Erythroblast (primary cell): Measurements from ENCODE around the gene CLDN18.

Experiments
- GATA1 ChIP-seq: IDR thresholded peaks from 2 replicates; pipeline ENCODE4 v1.6.1; 2011; ENCODE audit warnings: low read depth, mild to moderate bottlenecking, control low read depth, low read length, moderate library complexity
- POLR2A ChIP-seq: IDR thresholded peaks from 2 replicates; pipeline ENCODE4 v1.6.1; 2011; ENCODE audit warnings: mild to moderate bottlenecking, low read length

- TF ChIP-seq POLR2A (no peak), GATA1 (no peak)
These were observed 21.0 kb upstream of the CLDN18 start for GRCh38 chr3:137988982-137989381.
